Posterior vena cava (tissue), 2 donors: ENCODE data around the gene THRB. TPM values are rescaled to one million over a fixed set of nuclear protein-coding genes. Genes with fewer than 3 reads are reported as not detected.

Experiments used
- DNase-seq: peaks from one replicate; pipeline ENCODE4 v3.0.0-alpha.2; 2020; ENCODE audit warnings: low spot score
- intact Hi-C, 2 donors: fragments of 100-400 bp; cut with DNase I; formaldehyde crosslinking; loops; one replicate each; pipeline versions ENCODE4 v1.14.1 to v1.14.2; 2022 to 2023
- microRNA-seq, 2 donors: library from miRNA; unstranded; fragments of <30 nt; microRNA quantifications; one replicate each; pipeline ENCODE4 v1.2.0, GENCODE V29; 2020 to 2021; ENCODE audit warnings: borderline microRNAs expressed in 2 of 2
- total RNA-seq, 2 donors: library from RNA; stranded (reverse); fragmentation: NEBNext Ultra II Directional; extraction: Animal tissue kit (Norgen Biotek cat#: 25700); gene quantifications; one replicate each; pipeline ENCODE4 v1.2.1, GENCODE V29; 2021
- donor health status: DM: yes; HTN: yes; CAD: no.
- donor health status: DM: yes; HTN: yes; CAD: no.

Gene THRB
- total RNA-seq, 2 donors from 2014 or later, result 25.0 to 32.5 TPM

- DNase-seq, result no peak
- intact Hi-C loops, result loop anchor here in 1 of 2 donors (5.0 kb wide), 1 partner anchor 1348 kb away; no protein-coding TSS in a partner anchor
Observed at GRCh38 chr3:24069045-24069444, 425.6 kb downstream of the THRB start.

DNA sequence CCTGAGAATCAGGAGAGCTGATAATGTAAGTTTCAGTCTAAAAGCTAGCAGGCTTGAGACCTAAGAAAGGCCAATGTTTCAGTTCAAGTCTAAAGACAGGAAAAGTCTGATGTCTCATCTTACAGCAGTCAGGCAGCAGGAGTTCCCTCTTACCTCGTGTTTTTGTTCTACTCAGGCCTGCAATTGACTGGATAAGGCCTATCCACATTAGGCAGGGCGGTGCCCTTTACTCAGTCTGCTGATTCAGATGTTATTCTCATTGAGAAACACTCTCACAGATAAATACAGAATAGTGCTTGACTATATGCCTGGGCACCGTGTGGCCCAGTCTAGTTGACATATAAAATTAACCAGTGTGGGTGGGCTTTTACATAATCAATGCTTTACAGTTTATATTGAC, 427.2 kb downstream of the THRB start:
- intact Hi-C loops, result loop anchor here in 1 of 2 donors (5.0 kb wide), 1 partner anchor 1350 kb away; no protein-coding TSS in a partner anchor
- no peak for DNase-seq

Small RNA genes within 50 kb of the gene (microRNA-seq; reads per million reads assigned to microRNA genes)
- 0 reads per million in 2 donors for gene MIR4792
